ENCODE results near the gene MUC4.
"Not testable (repeated sequence)": the region's sequence is repeated elsewhere in the genome, so short reads cannot be mapped to it uniquely, and the experiment has no call there.

DNA sequence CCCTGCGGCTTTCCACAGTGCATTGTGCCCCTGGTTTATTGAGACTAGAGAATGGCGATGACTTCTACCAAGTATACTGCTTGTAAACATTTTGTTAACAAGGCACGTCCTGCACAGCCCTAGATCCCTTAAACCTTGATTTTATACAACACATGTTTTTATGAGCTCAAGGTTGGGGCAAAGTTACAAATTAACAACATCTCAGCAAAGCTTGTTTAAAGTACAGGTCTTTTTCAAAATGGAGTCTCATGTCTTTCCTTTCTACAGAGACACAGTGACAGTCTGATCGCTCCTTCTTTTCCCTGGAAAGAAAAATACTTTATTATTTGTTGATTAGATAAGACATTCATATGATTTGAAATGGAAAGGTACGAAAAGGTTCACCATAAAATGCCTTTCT lies 82.9 kb downstream of the MUC4 start:
- TF ChIP-seq MAFK (IDR thresholded peaks at IDR 0.05; ENCODE audit: low read depth, low read length); POLR2A (IDR thresholded peaks at IDR 0.05; ENCODE audit: low read depth, low read length); RAD21 (IDR thresholded peaks at IDR 0.05; ENCODE audit: low read length); FOS (IDR thresholded peaks at IDR 0.05; ENCODE audit: low read depth, low read length); MXI1 (IDR thresholded peaks at IDR 0.05; ENCODE audit: borderline replicate concordance, low read depth, low read length); MAZ (IDR thresholded peaks at IDR 0.05; ENCODE audit: borderline replicate concordance, low read depth, low read length); CHD1 (IDR thresholded peaks at IDR 0.05; ENCODE audit: low read depth, low read length); SMC3 (IDR thresholded peaks at IDR 0.05; ENCODE audit: low read depth, low read length); BHLHE40 (IDR thresholded peaks at IDR 0.05; ENCODE audit: low read depth, low read length): not testable (repeated sequence)
- TF ChIP-seq, protein P1, sequence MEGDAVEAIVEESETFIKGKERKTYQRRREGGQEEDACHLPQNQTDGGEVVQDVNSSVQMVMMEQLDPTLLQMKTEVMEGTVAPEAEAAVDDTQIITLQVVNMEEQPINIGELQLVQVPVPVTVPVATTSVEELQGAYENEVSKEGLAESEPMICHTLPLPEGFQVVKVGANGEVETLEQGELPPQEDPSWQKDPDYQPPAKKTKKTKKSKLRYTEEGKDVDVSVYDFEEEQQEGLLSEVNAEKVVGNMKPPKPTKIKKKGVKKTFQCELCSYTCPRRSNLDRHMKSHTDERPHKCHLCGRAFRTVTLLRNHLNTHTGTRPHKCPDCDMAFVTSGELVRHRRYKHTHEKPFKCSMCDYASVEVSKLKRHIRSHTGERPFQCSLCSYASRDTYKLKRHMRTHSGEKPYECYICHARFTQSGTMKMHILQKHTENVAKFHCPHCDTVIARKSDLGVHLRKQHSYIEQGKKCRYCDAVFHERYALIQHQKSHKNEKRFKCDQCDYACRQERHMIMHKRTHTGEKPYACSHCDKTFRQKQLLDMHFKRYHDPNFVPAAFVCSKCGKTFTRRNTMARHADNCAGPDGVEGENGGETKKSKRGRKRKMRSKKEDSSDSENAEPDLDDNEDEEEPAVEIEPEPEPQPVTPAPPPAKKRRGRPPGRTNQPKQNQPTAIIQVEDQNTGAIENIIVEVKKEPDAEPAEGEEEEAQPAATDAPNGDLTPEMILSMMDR (conservative IDR thresholded peaks at IDR 0.05; ENCODE audit: low read depth, low read length): not testable (repeated sequence)
- TF ChIP-seq, protein P2, sequence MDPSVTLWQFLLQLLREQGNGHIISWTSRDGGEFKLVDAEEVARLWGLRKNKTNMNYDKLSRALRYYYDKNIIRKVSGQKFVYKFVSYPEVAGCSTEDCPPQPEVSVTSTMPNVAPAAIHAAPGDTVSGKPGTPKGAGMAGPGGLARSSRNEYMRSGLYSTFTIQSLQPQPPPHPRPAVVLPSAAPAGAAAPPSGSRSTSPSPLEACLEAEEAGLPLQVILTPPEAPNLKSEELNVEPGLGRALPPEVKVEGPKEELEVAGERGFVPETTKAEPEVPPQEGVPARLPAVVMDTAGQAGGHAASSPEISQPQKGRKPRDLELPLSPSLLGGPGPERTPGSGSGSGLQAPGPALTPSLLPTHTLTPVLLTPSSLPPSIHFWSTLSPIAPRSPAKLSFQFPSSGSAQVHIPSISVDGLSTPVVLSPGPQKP (IDR thresholded peaks at IDR 0.05; ENCODE audit: borderline replicate concordance, low read depth, low read length): not testable (repeated sequence)

All from IMR-90 (cell line).